Parathyroid adenoma (tissue), 2 donors: ENCODE measurements around the gene KIRREL3.

ENCODE experiments used
- H2AFZ ChIP-seq: fragments of 300-600 bp; sonication (generic); one replicate; pipeline ENCODE4 v1.7.0; 2017; ENCODE audit warnings: antibody characterized with exemption, mild to moderate bottlenecking
- H3K27ac ChIP-seq: fragments of 300-600 bp; sonication (generic); one replicate; pipeline ENCODE4 v1.7.0; 2017
- H3K27me3 ChIP-seq: fragments of 300-600 bp; sonication (generic); one replicate; pipeline ENCODE4 v1.7.0; 2017; ENCODE audit warnings: low read length; ENCODE audit not compliant: control insufficient read depth, insufficient read depth
- H3K36me3 ChIP-seq: fragments of 300-600 bp; sonication (generic); one replicate; pipeline ENCODE4 v1.7.0; 2017; ENCODE audit warnings: low read length; ENCODE audit not compliant: control insufficient read depth, insufficient read depth
- H3K4me1 ChIP-seq: fragments of 300-600 bp; sonication (generic); one replicate; pipeline ENCODE4 v1.7.0; 2017; ENCODE audit warnings: control low read depth
- H3K4me2 ChIP-seq: fragments of 300-600 bp; sonication (generic); one replicate; pipeline ENCODE4 v1.7.0; 2017; ENCODE audit warnings: low read length
- H3K4me3 ChIP-seq: fragments of 300-600 bp; sonication (generic); one replicate; pipeline ENCODE4 v1.7.0; 2017; ENCODE audit warnings: low read depth, low read length
- H3K79me2 ChIP-seq: fragments of 300-600 bp; sonication (generic); one replicate; pipeline ENCODE4 v1.7.0; 2017; ENCODE audit warnings: control low read depth
- H3K9ac ChIP-seq: fragments of 300-600 bp; sonication (generic); one replicate; pipeline ENCODE4 v1.7.0; 2017; ENCODE audit warnings: mild to moderate bottlenecking
- H3K9me3 ChIP-seq: fragments of 300-600 bp; sonication (generic); one replicate; pipeline ENCODE4 v1.7.0; 2017; ENCODE audit warnings: low read length; ENCODE audit not compliant: control insufficient read depth
- TF ChIP-seq, protein P1 (sequence below): fragments of 300-600 bp; sonication (generic); IDR thresholded peaks from one replicate; pipeline ENCODE4 v1.7.0; 2017; ENCODE audit warnings: antibody characterized with exemption, mild to moderate bottlenecking
- donor health status: primary hyperparathyroidism.

Gene KIRREL3

DNA sequence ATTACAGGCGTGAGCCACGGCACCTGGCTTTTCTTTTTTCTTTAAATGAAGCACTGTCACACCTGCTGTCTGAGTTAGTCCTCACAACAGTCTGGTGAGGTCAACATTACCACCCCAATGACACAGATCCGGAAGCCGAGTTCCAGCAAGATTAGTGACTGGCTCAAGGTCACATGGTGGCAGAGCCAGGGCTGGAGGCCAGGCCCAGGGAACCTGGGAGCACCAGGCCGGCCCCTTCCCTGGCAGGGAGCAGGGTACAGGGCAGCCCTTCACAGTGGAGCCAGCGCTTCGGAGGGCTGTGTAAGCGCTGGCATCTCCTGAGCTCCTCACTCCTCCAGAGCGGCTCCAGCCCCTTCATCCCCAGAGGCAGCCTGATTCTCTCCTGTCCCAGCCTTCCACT is 526.4 kb downstream of the KIRREL3 start:
- no peaks in the 10 kb centered on the region for H3K4me1 ChIP-seq
- H3K36me3 ChIP-seq: no peaks in the 10 kb centered on the region
- TF ChIP-seq, protein P1, sequence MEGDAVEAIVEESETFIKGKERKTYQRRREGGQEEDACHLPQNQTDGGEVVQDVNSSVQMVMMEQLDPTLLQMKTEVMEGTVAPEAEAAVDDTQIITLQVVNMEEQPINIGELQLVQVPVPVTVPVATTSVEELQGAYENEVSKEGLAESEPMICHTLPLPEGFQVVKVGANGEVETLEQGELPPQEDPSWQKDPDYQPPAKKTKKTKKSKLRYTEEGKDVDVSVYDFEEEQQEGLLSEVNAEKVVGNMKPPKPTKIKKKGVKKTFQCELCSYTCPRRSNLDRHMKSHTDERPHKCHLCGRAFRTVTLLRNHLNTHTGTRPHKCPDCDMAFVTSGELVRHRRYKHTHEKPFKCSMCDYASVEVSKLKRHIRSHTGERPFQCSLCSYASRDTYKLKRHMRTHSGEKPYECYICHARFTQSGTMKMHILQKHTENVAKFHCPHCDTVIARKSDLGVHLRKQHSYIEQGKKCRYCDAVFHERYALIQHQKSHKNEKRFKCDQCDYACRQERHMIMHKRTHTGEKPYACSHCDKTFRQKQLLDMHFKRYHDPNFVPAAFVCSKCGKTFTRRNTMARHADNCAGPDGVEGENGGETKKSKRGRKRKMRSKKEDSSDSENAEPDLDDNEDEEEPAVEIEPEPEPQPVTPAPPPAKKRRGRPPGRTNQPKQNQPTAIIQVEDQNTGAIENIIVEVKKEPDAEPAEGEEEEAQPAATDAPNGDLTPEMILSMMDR: no peak
- no peak overlapping the region for H3K4me3 ChIP-seq
- H3K27me3 ChIP-seq: no peaks in the 10 kb centered on the region
- H2AFZ ChIP-seq: no peak overlapping the region
- no peak overlapping the region for H3K27ac ChIP-seq
- H3K9ac ChIP-seq: no peak overlapping the region
- H3K9me3 ChIP-seq: no peaks in the 10 kb centered on the region
- no peaks in the 10 kb centered on the region for H3K79me2 ChIP-seq
- no peak overlapping the region for H3K4me2 ChIP-seq

- Histone ChIP-seq H2AFZ (no peak overlapping the region), H3K4me3 (no peak overlapping the region), H3K4me1 (no peaks in the 10 kb centered on the region), H3K27ac (no peak overlapping the region), H3K4me2 (no peak overlapping the region), H3K9me3 (no peaks in the 10 kb centered on the region), H3K79me2 (no peaks in the 10 kb centered on the region), H3K27me3 (no peaks in the 10 kb centered on the region), H3K36me3 (no peaks in the 10 kb centered on the region), H3K9ac (no peak overlapping the region)
- TF ChIP-seq, protein P1: no peak
Observed at GRCh38 chr11:126473269-126473668, 527.3 kb downstream of the KIRREL3 start.

- Histone ChIP-seq H3K4me2 (no peak overlapping the region), H3K9me3 (no peaks in the 10 kb centered on the region), H2AFZ (no peak overlapping the region), H3K79me2 (no peaks in the 10 kb centered on the region), H3K4me3 (no peak overlapping the region), H3K27ac (no peak overlapping the region), H3K4me1 (no peaks in the 10 kb centered on the region), H3K27me3 (no peaks in the 10 kb centered on the region), H3K9ac (no peak overlapping the region), H3K36me3 (no peaks in the 10 kb centered on the region)
- TF ChIP-seq, protein P1: no peak
Observed at GRCh38 chr11:126469311-126469710, 531.3 kb downstream of the KIRREL3 start.

DNA sequence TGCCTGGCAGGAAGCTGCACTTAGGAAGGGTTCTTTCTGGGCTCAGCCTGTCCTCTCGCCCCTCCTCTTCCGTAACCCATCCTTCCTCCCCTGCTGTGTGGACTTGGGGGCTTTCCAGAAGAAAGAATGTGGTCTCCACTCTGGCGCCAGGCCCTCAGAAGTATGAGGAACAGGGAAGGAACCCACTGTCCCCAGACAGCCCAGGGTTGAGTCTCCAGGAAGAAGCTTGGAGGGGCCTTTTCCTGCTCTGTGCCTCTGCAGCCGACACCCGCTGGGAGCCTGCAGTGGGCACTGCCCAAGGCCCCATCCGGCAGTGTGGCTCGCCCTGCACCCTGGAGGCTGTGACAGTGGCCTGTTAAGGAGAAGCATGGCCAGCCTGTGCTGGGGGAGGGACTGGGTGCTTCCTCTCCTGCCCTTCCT is 532.5 kb downstream of the KIRREL3 start:
- Histone ChIP-seq H3K79me2 (no peaks in the 10 kb centered on the region), H3K36me3 (no peaks in the 10 kb centered on the region), H3K27me3 (no peaks in the 10 kb centered on the region), H3K4me2 (no peak overlapping the region), H3K27ac (no peak overlapping the region), H3K9ac (no peak overlapping the region), H3K4me1 (no peaks in the 10 kb centered on the region), H2AFZ (no peak overlapping the region), H3K4me3 (no peak overlapping the region), H3K9me3 (no peaks in the 10 kb centered on the region)
- TF ChIP-seq, protein P1: no peak

GRCh38 chr11:126467471-126467870 is 533.1 kb downstream of the KIRREL3 start:
- Histone ChIP-seq H3K27ac (no peak overlapping the region), H3K4me1 (no peaks in the 10 kb centered on the region), H3K36me3 (no peaks in the 10 kb centered on the region), H2AFZ (no peak overlapping the region), H3K4me3 (no peak overlapping the region), H3K9ac (no peak overlapping the region), H3K79me2 (no peaks in the 10 kb centered on the region), H3K4me2 (no peak overlapping the region), H3K27me3 (no peaks in the 10 kb centered on the region), H3K9me3 (no peaks in the 10 kb centered on the region)
- TF ChIP-seq, protein P1: no peak
